Vagina (tissue), 2 donors: ENCODE data around the gene CCDC40. TPM values are rescaled to one million over a fixed set of nuclear protein-coding genes. Genes with fewer than 3 reads are reported as not detected.

Experiments
- DNase-seq, 2 donors: peaks; one replicate each; pipeline ENCODE4 v3.0.0-alpha.2; 2017; ENCODE audit errors: extremely low spot score in 2 of 2
- H3K27ac ChIP-seq: fragments of 200-600 bp; sonication (generic); one replicate; pipeline ENCODE4 v1.5.1; 2019
- H3K27me3 ChIP-seq: fragments of 200-600 bp; sonication (generic); one replicate; pipeline ENCODE4 v1.5.1; 2019
- H3K36me3 ChIP-seq, 2 donors: fragments of 200-600 bp; sonication (generic); one replicate each; pipeline ENCODE4 v1.5.1; 2017 to 2019
- H3K4me1 ChIP-seq: fragments of 200-600 bp; sonication (generic); one replicate; pipeline ENCODE4 v1.5.1; 2019
- H3K4me3 ChIP-seq, 2 donors: fragments of 200-600 bp; sonication (generic); 1 replicate in 1 of 2; 2 replicates in 1 of 2; pipeline ENCODE4 v1.5.1; 2016 to 2019
- H3K9me3 ChIP-seq: fragments of 200-600 bp; sonication (generic); one replicate; pipeline ENCODE4 v1.5.1; 2019
- POLR2A ChIP-seq, 2 donors: fragments of 450-650 bp; IDR thresholded peaks; one replicate each; pipeline ENCODE4 v1.6.1; 2017; ENCODE audit warnings: antibody characterized with exemption in 2 of 2, mild to moderate bottlenecking in 2 of 2, moderate library complexity in 2 of 2
- POLR2AphosphoS5 ChIP-seq, 2 donors: sonication (generic); formaldehyde crosslinking; IDR thresholded peaks; one replicate each; pipeline ENCODE4 v1.9.0; 2017; ENCODE audit warnings: antibody characterized with exemption in 2 of 2, mild to moderate bottlenecking in 2 of 2, low read depth in 1 of 2; ENCODE audit not compliant: insufficient read depth in 1 of 2
- intact Hi-C: fragments of 100-400 bp; cut with DNase I; formaldehyde crosslinking; loops from one replicate; pipeline ENCODE4 v1.15.1; 2023
- total RNA-seq: library from RNA; depleted of rRNA; stranded (reverse); fragments of >200 nt; gene quantifications from one replicate; pipeline ENCODE4 v1.2.3, GENCODE V29; 2016
- TF ChIP-seq, protein P1 (sequence below), 3 experiments: fragments of 450-650 bp in 2 of 3; fragments of 200-600 bp in 1 of 3; sonication (generic) in 1 of 3; IDR thresholded peaks; one replicate each; pipeline ENCODE4 v1.5.1; 2017 to 2019; ENCODE audit warnings: antibody characterized with exemption in 3 of 3, mild to moderate bottlenecking in 2 of 3, moderate library complexity in 2 of 3

The CCDC40 gene
- total RNA-seq, 1 donor from 2014 or later = 9.3 TPM

DNA sequence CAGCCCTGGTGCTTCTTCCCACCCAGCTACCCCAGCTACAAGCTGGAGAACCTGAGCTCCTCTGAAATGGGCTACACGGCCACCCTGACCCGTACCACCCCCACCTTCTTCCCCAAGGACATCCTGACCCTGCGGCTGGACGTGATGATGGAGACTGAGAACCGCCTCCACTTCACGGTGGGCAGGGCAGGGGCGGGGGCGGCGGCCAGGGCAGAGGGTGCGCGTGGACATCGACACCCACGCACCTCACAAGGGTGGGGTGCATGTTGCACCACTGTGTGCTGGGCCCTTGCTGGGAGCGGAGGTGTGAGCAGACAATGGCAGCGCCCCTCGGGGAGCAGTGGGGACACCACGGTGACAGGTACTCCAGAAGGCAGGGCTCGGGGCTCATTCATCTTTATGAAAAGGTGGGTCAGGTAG lies 68.5 kb downstream of the CCDC40 start:
- H3K27me3 ChIP-seq = no peaks in the 10 kb centered on the region
- no peaks in the 10 kb centered on the region for H3K9me3 ChIP-seq
- H3K36me3 ChIP-seq = peaks cover 0 to 5% of the 10 kb centered on the region in 2 donors
- DNase-seq = no peak
- intact Hi-C loops = no loop called here
- peaks cover 38% of the 10 kb centered on the region for H3K4me1 ChIP-seq
- TF ChIP-seq POLR2AphosphoS5 (IDR thresholded peaks at IDR 0.05; ENCODE audit: insufficient read depth in 1 of 2, low read depth in 1 of 2) = no peak
- TF ChIP-seq POLR2A (IDR thresholded peaks at IDR 0.05) = no peak
- TF ChIP-seq, protein P1, sequence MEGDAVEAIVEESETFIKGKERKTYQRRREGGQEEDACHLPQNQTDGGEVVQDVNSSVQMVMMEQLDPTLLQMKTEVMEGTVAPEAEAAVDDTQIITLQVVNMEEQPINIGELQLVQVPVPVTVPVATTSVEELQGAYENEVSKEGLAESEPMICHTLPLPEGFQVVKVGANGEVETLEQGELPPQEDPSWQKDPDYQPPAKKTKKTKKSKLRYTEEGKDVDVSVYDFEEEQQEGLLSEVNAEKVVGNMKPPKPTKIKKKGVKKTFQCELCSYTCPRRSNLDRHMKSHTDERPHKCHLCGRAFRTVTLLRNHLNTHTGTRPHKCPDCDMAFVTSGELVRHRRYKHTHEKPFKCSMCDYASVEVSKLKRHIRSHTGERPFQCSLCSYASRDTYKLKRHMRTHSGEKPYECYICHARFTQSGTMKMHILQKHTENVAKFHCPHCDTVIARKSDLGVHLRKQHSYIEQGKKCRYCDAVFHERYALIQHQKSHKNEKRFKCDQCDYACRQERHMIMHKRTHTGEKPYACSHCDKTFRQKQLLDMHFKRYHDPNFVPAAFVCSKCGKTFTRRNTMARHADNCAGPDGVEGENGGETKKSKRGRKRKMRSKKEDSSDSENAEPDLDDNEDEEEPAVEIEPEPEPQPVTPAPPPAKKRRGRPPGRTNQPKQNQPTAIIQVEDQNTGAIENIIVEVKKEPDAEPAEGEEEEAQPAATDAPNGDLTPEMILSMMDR (IDR thresholded peaks at IDR 0.05) = no peak
- H3K27ac ChIP-seq = no peak overlapping the region
- no peak overlapping the region for H3K4me3 ChIP-seq

DNA sequence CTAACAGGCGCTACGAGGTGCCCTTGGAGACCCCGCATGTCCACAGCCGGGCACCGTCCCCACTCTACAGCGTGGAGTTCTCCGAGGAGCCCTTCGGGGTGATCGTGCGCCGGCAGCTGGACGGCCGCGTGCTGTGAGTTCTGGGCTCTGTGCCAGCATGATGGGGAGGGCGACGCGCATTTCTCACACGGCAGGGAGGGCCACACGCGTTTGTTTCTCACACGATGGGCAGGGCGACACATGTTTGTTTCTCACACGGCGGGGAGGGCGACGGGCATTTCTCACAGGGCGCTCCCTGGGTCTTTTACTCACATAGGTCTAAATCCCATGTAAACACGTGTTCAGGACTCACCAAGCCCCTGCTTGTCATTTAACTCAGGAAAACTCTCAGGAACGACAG lies 69.3 kb downstream of the CCDC40 start:
- Histone ChIP-seq H3K4me1 (peaks cover 35% of the 10 kb centered on the region), H3K36me3 (peaks cover 0 to 5% of the 10 kb centered on the region in 2 donors), H3K27ac (no peak overlapping the region), H3K4me3 (no peak overlapping the region), H3K27me3 (no peaks in the 10 kb centered on the region), H3K9me3 (no peaks in the 10 kb centered on the region)
- intact Hi-C loops = no loop called here
- DNase-seq = no peak
- TF ChIP-seq POLR2A (IDR thresholded peaks at IDR 0.05) = no peak
- TF ChIP-seq POLR2AphosphoS5 (IDR thresholded peaks at IDR 0.05; ENCODE audit: insufficient read depth in 1 of 2, low read depth in 1 of 2) = no peak
- TF ChIP-seq, protein P1 (IDR thresholded peaks at IDR 0.05) = no peak

DNA sequence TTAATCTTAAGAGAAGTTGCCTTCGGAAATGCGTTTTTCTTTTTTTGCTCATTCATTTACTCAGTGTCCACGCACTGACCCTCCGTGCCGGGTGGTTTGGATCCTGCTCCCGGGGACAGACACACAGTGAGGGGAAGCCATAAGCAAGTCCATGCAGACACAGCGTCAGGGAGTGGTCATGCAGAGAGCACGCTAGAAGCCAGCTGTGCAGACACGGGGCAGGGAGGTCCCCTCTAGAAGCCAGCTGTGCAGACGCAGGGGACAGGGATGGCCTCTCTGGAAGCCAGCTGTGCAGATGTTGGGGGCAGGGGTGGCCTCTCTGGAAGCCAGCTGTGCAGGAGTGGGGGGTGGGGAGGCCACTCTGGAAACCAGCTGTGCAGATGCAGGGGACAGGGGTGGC lies 69.7 kb downstream of the CCDC40 start:
- H3K4me3 ChIP-seq = no peak overlapping the region
- DNase-seq = no peak
- intact Hi-C loops = no loop called here
- TF ChIP-seq, protein P1 (IDR thresholded peaks at IDR 0.05) = no peak
- no peak for TF ChIP-seq POLR2AphosphoS5 (IDR thresholded peaks at IDR 0.05; ENCODE audit: insufficient read depth in 1 of 2, low read depth in 1 of 2)
- no peak for TF ChIP-seq POLR2A (IDR thresholded peaks at IDR 0.05)
- no peaks in the 10 kb centered on the region for H3K27me3 ChIP-seq
- H3K27ac ChIP-seq = no peak overlapping the region
- peaks cover 32% of the 10 kb centered on the region for H3K4me1 ChIP-seq
- H3K36me3 ChIP-seq = peaks cover 0 to 5% of the 10 kb centered on the region in 2 donors
- no peaks in the 10 kb centered on the region for H3K9me3 ChIP-seq

DNA sequence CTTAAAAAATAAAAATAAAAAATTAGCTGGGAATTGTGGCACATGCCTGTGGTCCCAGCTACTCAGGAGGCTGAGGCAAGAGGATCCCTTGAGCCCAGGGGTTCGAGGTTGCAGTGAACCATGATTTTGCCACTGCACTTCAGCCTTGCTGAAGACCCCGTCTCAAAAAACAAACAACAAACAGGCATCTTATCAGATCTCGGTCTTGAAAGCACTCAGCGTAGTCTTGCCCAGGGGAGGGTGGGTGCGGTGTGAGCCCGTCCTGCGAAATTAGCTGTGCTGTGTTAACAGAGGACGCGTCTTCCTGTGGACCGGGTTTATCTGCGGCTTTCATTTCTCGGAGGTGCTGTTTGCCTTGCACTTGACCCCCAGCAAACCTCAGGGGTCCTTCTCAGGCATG lies 70.3 kb downstream of the CCDC40 start:
- Histone ChIP-seq H3K27me3 (no peaks in the 10 kb centered on the region), H3K4me3 (no peak overlapping the region), H3K4me1 (peaks cover 31% of the 10 kb centered on the region), H3K36me3 (peaks cover 0 to 5% of the 10 kb centered on the region in 2 donors), H3K27ac (no peak overlapping the region), H3K9me3 (no peaks in the 10 kb centered on the region)
- intact Hi-C loops = no loop called here
- no peak for DNase-seq
- no peak for TF ChIP-seq POLR2AphosphoS5 (IDR thresholded peaks at IDR 0.05; ENCODE audit: insufficient read depth in 1 of 2, low read depth in 1 of 2)
- TF ChIP-seq, protein P1 (IDR thresholded peaks at IDR 0.05) = no peak
- no peak for TF ChIP-seq POLR2A (IDR thresholded peaks at IDR 0.05)

DNA sequence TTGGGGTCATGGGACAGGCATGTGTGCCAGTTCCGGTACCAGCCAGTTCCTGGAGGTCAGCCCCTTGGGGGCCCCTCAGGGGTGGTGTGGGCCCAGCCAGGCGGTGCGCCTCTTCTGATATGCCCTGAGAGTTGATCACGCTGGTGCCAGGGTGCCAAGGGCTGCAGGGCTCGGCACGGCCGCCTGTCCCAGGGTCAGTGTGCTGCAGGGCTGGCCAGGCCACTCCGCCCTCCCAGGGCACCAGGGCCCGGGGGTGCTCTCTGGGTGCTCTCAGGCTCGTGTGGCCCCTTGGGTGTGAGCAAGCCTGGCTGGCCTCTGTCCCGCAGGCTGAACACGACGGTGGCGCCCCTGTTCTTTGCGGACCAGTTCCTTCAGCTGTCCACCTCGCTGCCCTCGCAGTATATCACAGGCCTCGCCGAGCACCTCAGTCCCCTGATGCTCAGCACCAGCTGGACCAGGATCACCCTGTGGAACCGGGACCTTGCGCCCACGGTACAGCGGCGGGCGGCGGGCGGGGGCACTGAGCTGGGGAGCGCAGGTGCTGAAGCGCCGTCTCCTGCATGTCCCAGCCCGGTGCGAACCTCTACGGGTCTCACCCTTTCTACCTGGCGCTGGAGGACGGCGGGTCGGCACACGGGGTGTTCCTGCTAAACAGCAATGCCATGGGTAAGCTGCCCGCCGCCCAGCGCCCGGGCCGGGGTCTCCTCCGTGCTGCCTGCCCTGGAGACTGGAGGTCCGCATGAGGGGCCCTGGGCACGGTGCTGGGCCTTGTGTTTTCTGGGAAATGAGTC lies 71.0 kb downstream of the CCDC40 start:
- TF ChIP-seq POLR2A (IDR thresholded peaks at IDR 0.05) (no peak), POLR2AphosphoS5 (IDR thresholded peaks at IDR 0.05; ENCODE audit: insufficient read depth in 1 of 2, low read depth in 1 of 2) (no peak)
- TF ChIP-seq, protein P1 (IDR thresholded peaks at IDR 0.05) = no peak
- H3K4me3 ChIP-seq = no peak overlapping the region
- H3K27ac ChIP-seq = no peak overlapping the region
- H3K27me3 ChIP-seq = no peaks in the 10 kb centered on the region
- H3K36me3 ChIP-seq = peaks cover 0 to 5% of the 10 kb centered on the region in 2 donors
- peaks cover 24% of the 10 kb centered on the region for H3K4me1 ChIP-seq
- intact Hi-C loops = no loop called here
- DNase-seq = no peak
- H3K9me3 ChIP-seq = no peaks in the 10 kb centered on the region
